A549 (cell line): Measurements from ENCODE around the gene LRRC45. TPM values are rescaled to one million over a fixed set of nuclear protein-coding genes. Genes with fewer than 3 reads are reported as not detected.

Source experiments
- ATAC-seq, 2 experiments: fragments of 200-7000 bp in 1 of 2; fragments of >200 bp in 1 of 2; cut with Nextera tagmentation in 1 of 2; cut with Tn5 transposase in 1 of 2; 3 replicates each; pipeline versions ENCODE4 v1.8.0 to v1.9.1; 2018 to 2020; ENCODE audit warnings: mild to moderate bottlenecking in 1 of 2, moderate library complexity in 1 of 2
- CTCF ChIA-PET: fragments of 300-600 bp; sonication (Branson Sonifier 250); formaldehyde crosslinking; extraction: SDS; loops from one replicate; lab custom pipeline; 2021; ENCODE audit warnings: antibody characterized with exemption, inconsistent platforms; lab: Yijun Ruan, JAX
- POLR2A ChIA-PET: fragments of 350-600 bp; formaldehyde crosslinking; extraction: SDS; loops from one replicate; lab custom pipeline; 2021; ENCODE audit warnings: antibody characterized with exemption, inconsistent platforms; lab: Yijun Ruan, JAX
- DNase-seq, 2 experiments: peaks; one replicate each; pipeline versions ENCODE4 v3.0.0 to v3.0.0-alpha.2; 2011 to 2016; ENCODE audit warnings: low read depth in 1 of 2, low spot score in 1 of 2
- FAIRE-seq: peaks from 2 replicates; lab custom pipeline; 2011; peaks lifted over from hg19 to GRCh38; lab: Jason Lieb, UNC
- H3K27ac ChIP-seq, 2 experiments: fragments of >200 bp; sonication (Bioruptor Twin); formaldehyde crosslinking; 3 replicates each; pipeline ENCODE4 v1.5.1; 2016 to 2017
- H3K4me1 ChIP-seq: fragments of >200 bp; sonication (Bioruptor Twin); formaldehyde crosslinking; 3 replicates; pipeline ENCODE4 v1.6.1; 2016
- H3K4me2 ChIP-seq: fragments of >200 bp; sonication (Bioruptor Twin); formaldehyde crosslinking; 3 replicates; pipeline ENCODE4 v1.6.1; 2016
- H3K4me3 ChIP-seq: fragments of >200 bp; sonication (Bioruptor Twin); formaldehyde crosslinking; 3 replicates; pipeline ENCODE4 v1.5.1; 2016
- H3K9me3 ChIP-seq: fragments of >200 bp; sonication (Bioruptor Twin); formaldehyde crosslinking; 3 replicates; pipeline ENCODE4 v1.6.1; 2016
- BHLHE40 ChIP-seq: IDR thresholded peaks from 2 replicates; pipeline ENCODE4 v1.6.1; 2012; ENCODE audit warnings: low read depth, low read length, inconsistent platforms
- CBX2 ChIP-seq: fragments of 200-600 bp; sonication (generic); IDR thresholded peaks from 2 replicates; pipeline ENCODE4 v1.6.1; 2016; ENCODE audit warnings: low read depth, mild to moderate bottlenecking, borderline replicate concordance
- CBX8 ChIP-seq: fragments of 200-600 bp; sonication (generic); IDR thresholded peaks from 2 replicates; pipeline ENCODE4 v1.6.1; 2016
- EHF ChIP-seq: fragments of 250-450 bp; sonication (Bioruptor Pico); IDR thresholded peaks from 2 replicates; pipeline ENCODE4 v1.5.0; 2020; ENCODE audit warnings: mild to moderate bottlenecking
- ESRRA ChIP-seq: fragments of 150-350 bp; IDR thresholded peaks from 2 replicates; pipeline ENCODE4 v1.6.1; 2014; ENCODE audit warnings: mild to moderate bottlenecking, low read length, borderline replicate concordance
- FOSB ChIP-seq: fragments of 250-450 bp; sonication (Bioruptor Pico); IDR thresholded peaks from 2 replicates; pipeline ENCODE4 v1.5.0; 2020; ENCODE audit warnings: mild to moderate bottlenecking, moderate library complexity
- HEYL ChIP-seq: fragments of 250-450 bp; sonication (Bioruptor Pico); IDR thresholded peaks from 2 replicates; pipeline ENCODE4 v1.8.0; 2021; ENCODE audit warnings: mild to moderate bottlenecking, moderate library complexity
- HOXB5 ChIP-seq: fragments of 250-450 bp; sonication (Bioruptor Pico); IDR thresholded peaks from 2 replicates; pipeline ENCODE4 v1.5.0; 2020; ENCODE audit warnings: mild to moderate bottlenecking, moderate library complexity
- JUN ChIP-seq, 2 experiments: fragments of >200 bp; sonication (Bioruptor Twin); formaldehyde crosslinking; IDR thresholded peaks; 2 replicates in 1 of 2; 3 replicates in 1 of 2; pipeline ENCODE4 v1.6.1; 2016 to 2017
- KDM5A ChIP-seq: fragments of 200-600 bp; sonication (generic); IDR thresholded peaks from 2 replicates; pipeline ENCODE4 v1.6.1; 2016; ENCODE audit warnings: antibody characterized with exemption, mild to moderate bottlenecking
- NFE2L2 ChIP-seq: fragments of 150-350 bp; conservative IDR thresholded peaks from 2 replicates; pipeline ENCODE4 v1.6.1; 2014; ENCODE audit warnings: low read length
- NR3C1 ChIP-seq: fragments of >200 bp; sonication (Bioruptor Twin); formaldehyde crosslinking; IDR thresholded peaks from 3 replicates; pipeline ENCODE4 v1.6.1; 2017
- POLR2A ChIP-seq: IDR thresholded peaks from 2 replicates; pipeline ENCODE4 v1.6.1; 2012; ENCODE audit warnings: mild to moderate bottlenecking, low read length
- RCOR1 ChIP-seq: fragments of 150-350 bp; IDR thresholded peaks from 2 replicates; pipeline ENCODE4 v1.6.1; 2014; ENCODE audit warnings: antibody characterized with exemption, low read length, low read depth
- RFX5 ChIP-seq: fragments of 450-650 bp; IDR thresholded peaks from 2 replicates; pipeline ENCODE4 v1.7.1; 2014; ENCODE audit warnings: antibody characterized with exemption, mild to moderate bottlenecking, moderate library complexity
- RNF2 ChIP-seq: fragments of 200-600 bp; sonication (generic); IDR thresholded peaks from 2 replicates; pipeline ENCODE4 v1.6.1; 2016; ENCODE audit warnings: low read depth, mild to moderate bottlenecking, antibody characterized with exemption, moderate library complexity, borderline replicate concordance
- TP53 ChIP-seq: fragments of 250-450 bp; sonication (Bioruptor Pico); IDR thresholded peaks from 2 replicates; pipeline ENCODE4 v1.5.0; 2021; ENCODE audit warnings: mild to moderate bottlenecking, moderate library complexity
- ZFP36 ChIP-seq: fragments of 450-650 bp; IDR thresholded peaks from 2 replicates; pipeline ENCODE4 v1.6.1; 2014; ENCODE audit warnings: borderline replicate concordance; ENCODE audit not compliant: partially characterized antibody
- WGBS: methylation state at CpG from one replicate; pipeline ENCODE4 v1.1.6; 2017; ENCODE audit errors: missing lambda C conversion rate; 5-methylcytosine and 5-hydroxymethylcytosine counted together
- polyA plus RNA-seq, 4 experiments: library from polyadenylated mRNA; depleted of rRNA in 3 of 4; stranded (reverse); fragments of >200 nt; fragmentation: RNase III in 1 of 4; extraction: RNeasy Plus Mini Kit Qiagen cat#74134 plus additional on column Dnase treatment in 1 of 4; gene quantifications; 2 replicates in 3 of 4; 3 replicates in 1 of 4; pipeline ENCODE4 v1.2.3, GENCODE V29; 2011 to 2017
- TF ChIP-seq, protein P1 (sequence below): IDR thresholded peaks from 2 replicates; pipeline ENCODE4 v1.6.1; 2012; ENCODE audit warnings: low read depth, borderline replicate concordance
- TF ChIP-seq, protein P2 (sequence below): fragments of 150-350 bp; IDR thresholded peaks from 2 replicates; pipeline ENCODE4 v1.6.1; 2014; ENCODE audit warnings: low read depth, mild to moderate bottlenecking, low read length
- TF ChIP-seq, protein P3 (sequence below): fragments of >200 bp; sonication (Bioruptor Twin); formaldehyde crosslinking; IDR thresholded peaks from 2 replicates; pipeline ENCODE4 v1.6.1; 2016
- TF ChIP-seq, protein P4 (sequence below): fragments of 250-450 bp; sonication (Bioruptor Pico); IDR thresholded peaks from 2 replicates; pipeline ENCODE4 v1.5.0; 2020; ENCODE audit warnings: low read depth, mild to moderate bottlenecking, moderate library complexity

LRRC45 gene
- polyA plus RNA-seq, 2 of the 4 experiments (the other 2 are of a cell fraction) = 6.4 to 24.5 TPM

DNA sequence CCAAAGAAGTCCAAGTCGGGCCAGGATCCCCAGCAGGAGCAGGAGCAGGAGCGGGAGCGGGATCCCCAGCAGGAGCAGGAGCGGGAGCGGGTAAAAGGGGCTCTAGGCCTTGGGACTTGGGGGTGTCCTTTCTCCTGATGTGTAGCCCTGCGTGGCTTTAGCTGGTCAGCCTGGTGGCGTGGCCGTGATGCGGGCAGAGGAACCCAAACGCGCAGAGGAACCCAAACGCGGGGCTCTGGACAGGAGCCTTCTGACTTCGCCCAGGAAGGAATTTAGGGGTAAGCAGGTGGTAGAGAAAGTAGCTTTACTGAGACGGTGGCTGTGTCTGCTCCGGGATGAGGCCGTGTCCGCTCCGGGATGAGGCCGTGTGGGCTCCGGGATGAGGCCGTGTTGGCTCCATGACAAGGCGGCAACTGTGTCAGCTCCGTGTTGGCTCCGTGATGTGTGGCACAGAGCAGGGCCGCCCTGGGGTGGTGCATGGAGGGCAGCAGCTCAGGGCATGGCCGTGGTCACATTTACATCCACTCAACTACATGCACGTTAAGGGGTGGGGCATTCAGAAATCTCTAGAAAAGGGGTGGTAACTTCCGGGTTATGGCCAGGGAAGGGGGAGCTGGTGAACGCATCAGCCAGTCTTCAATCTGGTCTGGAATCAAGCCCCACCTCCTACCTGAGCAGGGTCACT, 26.2 kb upstream of the LRRC45 start:
- TF ChIP-seq ESRRA (no peak), HOXB5 (no peak), EHF (CRISPR knock-in tag) (no peak)
- TF ChIP-seq, all 56 proteins: peak for 0
- peaks cover 20% of the 10 kb centered on the region for H3K4me1 ChIP-seq
- ChIA-PET POLR2A (interaction anchor here (0.5 to 0.6 kb wide), 2 partner anchors 20 to 22 kb away, joined by 4 to 5 read pairs; no protein-coding TSS in a partner anchor), CTCF (interaction anchor here (0.6 to 4.5 kb wide), 12 partner anchors 8 to 516 kb away, joined by 3 to 40 read pairs (median 4); partner anchors contain the start of gene NOTUM)
- H3K4me3 ChIP-seq = no peak overlapping the region
- no peak for FAIRE-seq
- DNase-seq = no peak
- no peak overlapping the region for H3K27ac ChIP-seq
- 96% methylated on average over 26 of the region's 30 CpGs for WGBS
- no peak overlapping the region for H3K4me2 ChIP-seq
- H3K9me3 ChIP-seq = no peaks in the 10 kb centered on the region
- ATAC-seq = no peak

DNA sequence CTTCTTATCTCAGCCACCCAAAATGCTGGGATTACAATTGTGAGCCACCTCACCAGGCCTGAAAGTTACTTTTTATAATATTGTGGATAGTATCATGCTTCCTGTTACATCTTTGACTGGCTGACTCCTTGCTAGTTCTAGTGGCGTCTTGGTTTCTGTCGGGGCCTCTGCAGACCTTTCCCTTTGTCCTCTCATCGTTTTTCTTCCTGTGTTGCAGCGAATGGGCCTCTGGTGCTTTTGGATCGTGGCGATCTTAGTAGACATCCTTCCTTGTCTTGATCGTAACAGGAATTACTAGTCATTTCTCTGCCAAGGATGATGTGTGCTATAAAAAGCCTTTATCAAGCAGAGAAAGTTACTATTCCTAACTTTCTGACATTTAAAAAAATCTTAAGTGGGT, 24.9 kb upstream of the LRRC45 start:
- TF ChIP-seq POLR2A (no peak), RFX5 (no peak), JUN (IDR thresholded peaks at IDR 0.05) (no peak), RNF2 (no peak), RCOR1 (no peak), BHLHE40 (no peak), KDM5A (no peak), NFE2L2 (no peak), HEYL (CRISPR knock-in tag) (no peak), ZFP36 (no peak)
- TF ChIP-seq, protein P1, sequence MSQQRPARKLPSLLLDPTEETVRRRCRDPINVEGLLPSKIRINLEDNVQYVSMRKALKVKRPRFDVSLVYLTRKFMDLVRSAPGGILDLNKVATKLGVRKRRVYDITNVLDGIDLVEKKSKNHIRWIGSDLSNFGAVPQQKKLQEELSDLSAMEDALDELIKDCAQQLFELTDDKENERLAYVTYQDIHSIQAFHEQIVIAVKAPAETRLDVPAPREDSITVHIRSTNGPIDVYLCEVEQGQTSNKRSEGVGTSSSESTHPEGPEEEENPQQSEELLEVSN = no peak

DNA sequence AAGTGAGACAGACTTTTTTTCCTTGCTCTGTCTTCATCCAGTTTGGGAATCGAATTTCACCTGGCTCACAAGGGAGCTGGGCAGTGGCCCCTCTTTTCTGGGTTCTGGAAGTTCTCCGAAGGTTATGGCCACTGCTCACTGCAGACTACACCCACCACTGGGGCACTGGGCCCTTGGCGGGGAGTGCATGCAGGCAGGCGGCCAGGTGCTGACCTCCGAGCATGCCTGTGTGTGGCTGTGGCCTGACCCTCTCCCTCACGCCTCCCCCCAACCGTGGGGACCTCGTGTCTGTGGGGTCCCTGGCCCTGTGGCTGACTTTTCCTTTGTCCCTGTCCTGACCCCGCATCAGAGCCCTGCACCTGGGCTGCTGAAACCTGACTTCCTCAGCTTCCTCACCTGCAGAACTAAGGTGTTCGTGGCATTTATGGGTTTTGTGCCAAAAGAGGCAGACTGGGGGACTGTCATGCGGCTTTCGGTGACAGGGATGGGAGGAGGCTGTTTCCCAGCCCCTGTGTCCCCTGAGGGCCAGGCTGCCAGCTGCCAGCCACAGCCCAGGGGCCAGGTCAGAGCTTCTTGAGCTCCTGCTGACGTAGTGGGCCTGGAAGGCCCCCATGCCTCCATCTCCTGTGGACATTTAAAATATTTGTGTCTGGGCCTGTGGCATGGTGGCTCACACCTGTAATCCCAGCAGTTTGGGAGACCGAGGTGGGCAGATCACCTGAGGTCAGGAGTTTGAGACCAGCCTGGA, 24.2 kb upstream of the LRRC45 start:
- Histone ChIP-seq H3K4me3 (no peak overlapping the region), H3K27ac (no peak overlapping the region), H3K9me3 (no peaks in the 10 kb centered on the region), H3K4me2 (no peak overlapping the region), H3K4me1 (peaks cover 32% of the 10 kb centered on the region)
- CTCF ChIA-PET = interaction anchor here (0.6 to 1.4 kb wide), 7 partner anchors 10 to 266 kb away, joined by 3 to 6 read pairs (median 4); partner anchors contain the start of gene DCXR
- FAIRE-seq (no peak), DNase-seq (no peak), ATAC-seq (no peak)
- 88% methylated on average over 14 of the region's 14 CpGs for WGBS
- POLR2A ChIA-PET = no interaction called here
- TF ChIP-seq RCOR1 (no peak), CBX2 (no peak), FOSB (CRISPR knock-in tag) (no peak), ZFP36 (no peak), EHF (CRISPR knock-in tag) (no peak), CBX8 (no peak), TP53 (CRISPR knock-in tag) (no peak), NR3C1 (no peak), BHLHE40 (no peak)
- TF ChIP-seq, protein P2, sequence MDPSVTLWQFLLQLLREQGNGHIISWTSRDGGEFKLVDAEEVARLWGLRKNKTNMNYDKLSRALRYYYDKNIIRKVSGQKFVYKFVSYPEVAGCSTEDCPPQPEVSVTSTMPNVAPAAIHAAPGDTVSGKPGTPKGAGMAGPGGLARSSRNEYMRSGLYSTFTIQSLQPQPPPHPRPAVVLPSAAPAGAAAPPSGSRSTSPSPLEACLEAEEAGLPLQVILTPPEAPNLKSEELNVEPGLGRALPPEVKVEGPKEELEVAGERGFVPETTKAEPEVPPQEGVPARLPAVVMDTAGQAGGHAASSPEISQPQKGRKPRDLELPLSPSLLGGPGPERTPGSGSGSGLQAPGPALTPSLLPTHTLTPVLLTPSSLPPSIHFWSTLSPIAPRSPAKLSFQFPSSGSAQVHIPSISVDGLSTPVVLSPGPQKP = no peak
- TF ChIP-seq, protein P3, sequence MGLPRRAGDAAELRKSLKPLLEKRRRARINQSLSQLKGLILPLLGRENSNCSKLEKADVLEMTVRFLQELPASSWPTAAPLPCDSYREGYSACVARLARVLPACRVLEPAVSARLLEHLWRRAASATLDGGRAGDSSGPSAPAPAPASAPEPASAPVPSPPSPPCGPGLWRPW = no peak
- TF ChIP-seq, protein P4, sequence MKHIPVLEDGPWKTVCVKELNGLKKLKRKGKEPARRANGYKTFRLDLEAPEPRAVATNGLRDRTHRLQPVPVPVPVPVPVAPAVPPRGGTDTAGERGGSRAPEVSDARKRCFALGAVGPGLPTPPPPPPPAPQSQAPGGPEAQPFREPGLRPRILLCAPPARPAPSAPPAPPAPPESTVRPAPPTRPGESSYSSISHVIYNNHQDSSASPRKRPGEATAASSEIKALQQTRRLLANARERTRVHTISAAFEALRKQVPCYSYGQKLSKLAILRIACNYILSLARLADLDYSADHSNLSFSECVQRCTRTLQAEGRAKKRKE (CRISPR knock-in tag) = no peak

More for the DNA sequence above, 24.9 kb upstream of the LRRC45 start:
- Histone ChIP-seq H3K4me1 (peaks cover 26% of the 10 kb centered on the region), H3K9me3 (no peaks in the 10 kb centered on the region), H3K4me3 (no peak overlapping the region), H3K27ac (no peak overlapping the region), H3K4me2 (no peak overlapping the region)
- CTCF ChIA-PET = interaction anchor here (0.6 to 4.2 kb wide), 4 partner anchors 22 to 72 kb away, joined by 3 to 40 read pairs (median 4); no protein-coding TSS in a partner anchor
- DNase-seq = no peak
- POLR2A ChIA-PET = no interaction called here
- no peak for ATAC-seq
- WGBS = 91% methylated on average over 7 of the region's 7 CpGs
- FAIRE-seq = no peak
